Breast epithelium (tissue), 3 donors: ENCODE data around the gene FLT4.

Experiments
- CTCF ChIP-seq, 3 donors: fragments of 450-650 bp; IDR thresholded peaks; one replicate each; pipeline ENCODE4 v1.5.1; 2016 to 2017; ENCODE audit warnings: antibody characterized with exemption in 3 of 3, mild to moderate bottlenecking in 3 of 3, moderate library complexity in 3 of 3
- POLR2A ChIP-seq: fragments of 450-650 bp; IDR thresholded peaks from one replicate; pipeline ENCODE4 v1.6.1; 2016; ENCODE audit warnings: antibody characterized with exemption, mild to moderate bottlenecking, moderate library complexity

GRCh38 chr5:180612683-180613082, 36.7 kb downstream of the FLT4 start:
- TF ChIP-seq POLR2A (no peak), CTCF (IDR thresholded peaks at IDR 0.05) (no peak)
